ENCODE results near the gene RBMY1D. TPM values are rescaled to one million over a fixed set of nuclear protein-coding genes. Genes with fewer than 3 reads are reported as not detected.
"Not testable (repeated sequence)": the region's sequence is repeated elsewhere in the genome, so short reads cannot be mapped to it uniquely, and the experiment has no call there.

Gene RBMY1D
- not detected in 2 replicates for total RNA-seq (ENCODE audit: low replicate concordance)

DNA sequence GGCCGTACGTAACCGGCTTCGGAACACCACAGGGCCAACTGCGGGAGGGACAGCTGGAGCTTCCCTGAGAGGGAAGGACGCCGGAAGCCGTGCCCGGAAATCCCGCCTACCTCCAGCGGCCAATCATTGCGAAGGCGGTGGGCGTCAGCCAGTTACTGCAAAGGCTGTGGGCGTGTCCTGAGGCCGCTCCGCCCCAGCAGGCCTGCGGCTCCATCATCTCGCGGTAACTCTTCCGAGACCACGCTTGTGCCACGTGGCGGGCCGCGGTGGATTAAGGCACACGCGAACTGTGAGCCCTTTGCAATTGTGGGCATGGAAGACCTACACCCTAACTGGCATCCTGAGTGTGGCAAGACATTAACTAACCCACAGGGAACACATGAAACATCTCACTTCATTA is at the start of gene RBMY1D:
TSS of gene RBMY1D (minus strand) at position 101 of the 400 bp plus-strand sequence. CDS start 2,013 bp downstream, outside the sequence.
- H3F3A ChIP-seq (ENCODE audit: low read depth); H3K4me3 Mint-ChIP-seq; H3K4me3 ChIP-seq; H3K27me3 ChIP-seq; H3K27me3 Mint-ChIP-seq (ENCODE audit: insufficient read depth, low read depth); H3K27ac Mint-ChIP-seq; H3K9ac ChIP-seq; H3K9me3 Mint-ChIP-seq; H3K9me3 ChIP-seq (ENCODE audit: low read depth); H2AFZ ChIP-seq (replicated peaks); H3K4me2 ChIP-seq; DNase-seq (ENCODE audit: low spot score); H3K79me2 ChIP-seq (ENCODE audit: low read depth); H3K36me3 Mint-ChIP-seq; H3K27ac ChIP-seq; H3K4me1 ChIP-seq; H3K4me1 Mint-ChIP-seq; H4K20me1 ChIP-seq (ENCODE audit: low read depth); H3K36me3 ChIP-seq: not testable (repeated sequence)

GRCh38 chrY:21917932-21918331 is 23.6 kb upstream of the RBMY1D start, which contains the start of gene RBMY1E:
RBMY1E (minus strand) TSS chrY:21918032; CDS start chrY:21916054, 1,978 bp downstream.
- not testable (repeated sequence) for H3K27ac ChIP-seq; H3K4me1 ChIP-seq; DNase-seq (ENCODE audit: low spot score); H3K4me2 ChIP-seq; H3K9me3 Mint-ChIP-seq; H3K36me3 ChIP-seq; H3K4me3 ChIP-seq; H3K36me3 Mint-ChIP-seq; H4K20me1 ChIP-seq (ENCODE audit: low read depth); H3K27ac Mint-ChIP-seq; H3K4me3 Mint-ChIP-seq; H3K9ac ChIP-seq; H2AFZ ChIP-seq (replicated peaks); H3F3A ChIP-seq (ENCODE audit: low read depth); H3K79me2 ChIP-seq (ENCODE audit: low read depth); H3K27me3 ChIP-seq; H3K27me3 Mint-ChIP-seq (ENCODE audit: insufficient read depth, low read depth); H3K4me1 Mint-ChIP-seq; H3K9me3 ChIP-seq (ENCODE audit: low read depth)

DNA sequence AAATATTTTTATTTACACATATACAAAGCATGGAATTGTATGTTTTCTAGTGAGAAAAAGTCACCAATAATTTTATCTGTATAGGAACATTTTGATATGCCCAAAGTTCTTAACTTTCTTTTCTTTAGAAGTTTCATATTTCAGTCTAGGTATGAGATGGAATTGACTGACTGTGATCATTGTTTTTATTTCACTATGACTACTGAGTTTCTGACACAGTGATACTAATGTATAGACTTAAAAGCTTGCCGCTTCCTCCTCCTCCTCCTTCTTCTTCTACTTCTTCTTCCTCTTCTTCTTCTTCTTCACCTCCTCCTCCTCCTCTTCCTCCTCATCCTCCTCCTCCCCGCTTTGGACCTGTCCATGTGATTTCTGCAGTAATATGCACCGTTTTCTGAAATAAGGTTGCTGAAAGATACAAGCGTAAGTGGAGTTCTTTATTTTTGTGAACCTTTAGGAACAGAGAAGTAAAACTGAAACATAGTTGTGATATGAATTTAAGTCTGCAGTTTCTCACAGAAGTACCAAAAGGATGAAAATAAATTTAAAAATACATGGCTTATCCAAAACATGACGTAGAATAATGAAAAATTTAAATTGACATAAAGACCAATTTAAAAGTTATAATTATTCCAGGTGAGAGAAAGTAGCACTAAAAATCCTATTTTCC is 24.8 kb downstream of the RBMY1D start:
- H3K4me2 ChIP-seq; H3K27me3 ChIP-seq; H3K79me2 ChIP-seq (ENCODE audit: low read depth); H3K9me3 Mint-ChIP-seq; H3K27ac Mint-ChIP-seq; H3K4me3 Mint-ChIP-seq; H3K9ac ChIP-seq; H3K4me3 ChIP-seq; H3K4me1 Mint-ChIP-seq; H3F3A ChIP-seq (ENCODE audit: low read depth); H3K27me3 Mint-ChIP-seq (ENCODE audit: insufficient read depth, low read depth); H3K36me3 Mint-ChIP-seq; H3K36me3 ChIP-seq; H2AFZ ChIP-seq (replicated peaks); H4K20me1 ChIP-seq (ENCODE audit: low read depth); DNase-seq (ENCODE audit: low spot score); H3K4me1 ChIP-seq; H3K9me3 ChIP-seq (ENCODE audit: low read depth); H3K27ac ChIP-seq: not testable (repeated sequence)

- Histone ChIP-seq H3K27me3 (no peaks in the 10 kb centered on the region), H2AFZ (replicated peaks) (no peak overlapping the region), H3F3A (ENCODE audit: low read depth) (no peaks in the 10 kb centered on the region), H3K36me3 (no peaks in the 10 kb centered on the region), H3K4me2 (no peak overlapping the region), H3K9me3 (ENCODE audit: low read depth) (no peaks in the 10 kb centered on the region), H3K9ac (no peak overlapping the region), H4K20me1 (ENCODE audit: low read depth) (no peaks in the 10 kb centered on the region), H3K27ac (no peak overlapping the region), H3K4me1 (no peaks in the 10 kb centered on the region), H3K4me3 (no peak overlapping the region), H3K79me2 (ENCODE audit: low read depth) (no peaks in the 10 kb centered on the region)
- no peaks in the 10 kb centered on the region for H3K9me3 Mint-ChIP-seq
- no peak for TF ChIP-seq EZH2phosphoT487 (IDR thresholded peaks at IDR 0.05)
- TF ChIP-seq EZH2 (IDR thresholded peaks at IDR 0.05), result no peak
- TF ChIP-seq, protein P1, sequence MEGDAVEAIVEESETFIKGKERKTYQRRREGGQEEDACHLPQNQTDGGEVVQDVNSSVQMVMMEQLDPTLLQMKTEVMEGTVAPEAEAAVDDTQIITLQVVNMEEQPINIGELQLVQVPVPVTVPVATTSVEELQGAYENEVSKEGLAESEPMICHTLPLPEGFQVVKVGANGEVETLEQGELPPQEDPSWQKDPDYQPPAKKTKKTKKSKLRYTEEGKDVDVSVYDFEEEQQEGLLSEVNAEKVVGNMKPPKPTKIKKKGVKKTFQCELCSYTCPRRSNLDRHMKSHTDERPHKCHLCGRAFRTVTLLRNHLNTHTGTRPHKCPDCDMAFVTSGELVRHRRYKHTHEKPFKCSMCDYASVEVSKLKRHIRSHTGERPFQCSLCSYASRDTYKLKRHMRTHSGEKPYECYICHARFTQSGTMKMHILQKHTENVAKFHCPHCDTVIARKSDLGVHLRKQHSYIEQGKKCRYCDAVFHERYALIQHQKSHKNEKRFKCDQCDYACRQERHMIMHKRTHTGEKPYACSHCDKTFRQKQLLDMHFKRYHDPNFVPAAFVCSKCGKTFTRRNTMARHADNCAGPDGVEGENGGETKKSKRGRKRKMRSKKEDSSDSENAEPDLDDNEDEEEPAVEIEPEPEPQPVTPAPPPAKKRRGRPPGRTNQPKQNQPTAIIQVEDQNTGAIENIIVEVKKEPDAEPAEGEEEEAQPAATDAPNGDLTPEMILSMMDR (IDR thresholded peaks at IDR 0.05), result no peak
- no peak overlapping the region for H3K4me3 Mint-ChIP-seq
- H3K4me1 Mint-ChIP-seq, result no peaks in the 10 kb centered on the region
- H3K27ac Mint-ChIP-seq, result no peak overlapping the region
- no peak for DNase-seq (ENCODE audit: low spot score)
- no peaks in the 10 kb centered on the region for H3K27me3 Mint-ChIP-seq (ENCODE audit: insufficient read depth, low read depth)
- H3K36me3 Mint-ChIP-seq, result no peaks in the 10 kb centered on the region
Measured at GRCh38 chrY:21845481-21845880, 48.8 kb downstream of the RBMY1D start.

- Mint-ChIP-seq H3K9me3 (no peaks in the 10 kb centered on the region), H3K4me1 (no peaks in the 10 kb centered on the region), H3K36me3 (no peaks in the 10 kb centered on the region), H3K27ac (no peak overlapping the region), H3K4me3 (no peak overlapping the region), H3K27me3 (ENCODE audit: insufficient read depth, low read depth) (no peaks in the 10 kb centered on the region)
- no peak overlapping the region for H3K4me3 ChIP-seq
- no peaks in the 10 kb centered on the region for H3K9me3 ChIP-seq (ENCODE audit: low read depth)
- H2AFZ ChIP-seq (replicated peaks), result no peak overlapping the region
- no peak overlapping the region for H3K9ac ChIP-seq
- H4K20me1 ChIP-seq (ENCODE audit: low read depth), result no peaks in the 10 kb centered on the region
- no peaks in the 10 kb centered on the region for H3K4me1 ChIP-seq
- no peak for TF ChIP-seq EZH2 (IDR thresholded peaks at IDR 0.05)
- no peak for TF ChIP-seq EZH2phosphoT487 (IDR thresholded peaks at IDR 0.05)
- TF ChIP-seq, protein P1 (IDR thresholded peaks at IDR 0.05), result no peak
- no peaks in the 10 kb centered on the region for H3K36me3 ChIP-seq
- no peaks in the 10 kb centered on the region for H3K27me3 ChIP-seq
- H3F3A ChIP-seq (ENCODE audit: low read depth), result no peaks in the 10 kb centered on the region
- H3K27ac ChIP-seq, result no peak overlapping the region
- no peak overlapping the region for H3K4me2 ChIP-seq
- no peaks in the 10 kb centered on the region for H3K79me2 ChIP-seq (ENCODE audit: low read depth)
- no peak for DNase-seq (ENCODE audit: low spot score)
Measured at GRCh38 chrY:21842090-21842489, 52.2 kb downstream of the RBMY1D start.

All from neural progenitor cell (in vitro differentiated cells).